ENCODE measurements around the gene ZNF561.
A peak's percentile ranks its signal among the peaks of the same experiment; 100 is the strongest.
"Not testable (repeated sequence)": the region's sequence is repeated elsewhere in the genome, so short reads cannot be mapped to it uniquely, and the experiment has no call there.

Gene ZNF561
- 25.5 to 45.8 (median 33.8) reads per million in 4 experiments for total RNA-seq

GRCh38 chr19:9621156-9622037, at the start of gene ZNF561:
Gene ZNF561 (minus strand): TSS chr19:9621232. CDS start chr19:9619456, 1,776 bp downstream.
- DNase-seq = peak; percentile 82

GRCh38 chr19:9668544-9668943, 47.5 kb upstream of the ZNF561 start:
- DNase-seq = no peak

GRCh38 chr19:9667898-9668297, 46.9 kb upstream of the ZNF561 start:
- no peak for DNase-seq

- no peak for DNase-seq
Measured at GRCh38 chr19:9658769-9659168, 37.7 kb upstream of the ZNF561 start.

GRCh38 chr19:9653066-9653555, 32.1 kb upstream of the ZNF561 start:
- DNase-seq = not testable (repeated sequence)

- not testable (repeated sequence) for DNase-seq
Measured at GRCh38 chr19:9651464-9651863, 30.4 kb upstream of the ZNF561 start.

GRCh38 chr19:9650345-9650744, 29.3 kb upstream of the ZNF561 start:
- no peak for DNase-seq

GRCh38 chr19:9645472-9645871, 24.4 kb upstream of the ZNF561 start:
- DNase-seq = no peak

- DNase-seq = no peak
Measured at GRCh38 chr19:9644472-9644871, 23.4 kb upstream of the ZNF561 start.

GRCh38 chr19:9641810-9642209, 20.8 kb upstream of the ZNF561 start:
- DNase-seq = no peak

- DNase-seq = no peak
Measured at GRCh38 chr19:9640956-9641355, 19.9 kb upstream of the ZNF561 start.

- DNase-seq = no peak
Measured at GRCh38 chr19:9636018-9636417, 15.0 kb upstream of the ZNF561 start.

GRCh38 chr19:9627856-9628255, 6.8 kb upstream of the ZNF561 start:
- no peak for DNase-seq

- DNase-seq = no peak
Measured at GRCh38 chr19:9622531-9622930, 1.5 kb upstream of the ZNF561 start.

- DNase-seq = no peak
Measured at GRCh38 chr19:9620842-9621155, 233 bp downstream of the ZNF561 start.

GRCh38 chr19:9615844-9616243, 5.2 kb downstream of the ZNF561 start:
- no peak for DNase-seq

GRCh38 chr19:9610484-9611113, 10.4 kb downstream of the ZNF561 start:
- DNase-seq = no peak

- DNase-seq = no peak
Measured at GRCh38 chr19:9608912-9609311, 12.1 kb downstream of the ZNF561 start.

- no peak for DNase-seq
Measured at GRCh38 chr19:9597027-9597426, 24.0 kb downstream of the ZNF561 start.

GRCh38 chr19:9586764-9587163, 34.3 kb downstream of the ZNF561 start:
- DNase-seq = peak; percentile 54

GRCh38 chr19:9584073-9584833, 36.8 kb downstream of the ZNF561 start, which contains the start of gene ZNF121:
Gene ZNF121 (minus strand): TSS chr19:9584504. CDS start chr19:9568097, 16,407 bp downstream.
- peak; percentile 60 for DNase-seq

- DNase-seq = not testable (repeated sequence)
Measured at GRCh38 chr19:9582081-9582725, 38.8 kb downstream of the ZNF561 start.

GRCh38 chr19:9580728-9581127, 40.3 kb downstream of the ZNF561 start:
- DNase-seq = no peak

Data from effector CD8-positive, alpha-beta T cell (primary cell).